ENCODE results near the gene E2F2. TPM values are rescaled to one million over a fixed set of nuclear protein-coding genes. Genes with fewer than 3 reads are reported as not detected.

The E2F2 gene
- total and polyA plus RNA-seq, 7 experiments from 2014 or later: 0.14 to 65.7 (median 2.5) TPM; not detected in 3

DNA sequence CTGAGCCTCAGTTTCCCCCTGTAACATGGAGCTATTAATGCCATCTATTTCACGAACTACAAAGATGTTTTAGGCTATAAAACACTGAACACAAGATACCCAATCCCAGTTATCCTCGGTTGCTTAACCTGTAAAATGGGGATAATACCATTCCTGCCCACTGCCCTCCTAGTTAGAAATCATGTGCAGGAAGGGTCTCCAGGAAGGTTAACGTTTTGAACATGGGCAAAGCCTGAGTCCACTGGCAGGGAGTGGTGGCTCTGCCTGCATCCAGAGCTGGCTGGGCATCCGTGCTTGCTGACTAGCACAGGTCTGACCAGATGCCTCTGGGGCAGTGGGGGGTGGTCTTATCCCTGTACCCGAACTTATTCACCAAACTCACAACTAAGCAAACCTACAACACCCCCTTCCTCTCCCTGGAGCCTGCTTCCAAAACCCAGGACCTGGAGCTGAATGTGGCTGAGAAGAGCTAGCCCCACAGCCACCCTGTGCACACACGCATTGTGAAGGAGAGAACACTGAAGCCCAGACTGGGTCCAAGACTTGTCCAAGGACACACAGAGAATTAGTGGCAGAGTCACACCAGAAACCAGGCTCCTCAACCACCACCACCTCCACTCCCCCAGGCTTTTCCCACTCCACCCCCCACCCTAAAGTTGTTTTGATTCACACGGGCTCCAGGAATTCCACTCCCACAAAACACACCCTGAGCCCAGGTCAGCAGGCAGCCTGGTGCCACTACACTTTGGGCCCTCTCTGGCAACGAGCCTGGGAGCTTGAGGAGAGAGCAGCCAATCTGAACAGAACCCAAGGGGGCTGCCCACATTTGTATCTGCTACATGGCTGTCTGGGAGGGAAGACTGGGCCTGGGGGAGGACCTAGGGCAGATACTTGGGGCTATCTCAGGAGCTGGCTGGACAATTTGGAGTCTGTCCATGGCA, 1.6 kb downstream of the E2F2 start:
- ATAC-seq (no peak), DNase-seq (no peak)
- CTCF ChIA-PET: interaction anchor here (0.7 to 3.1 kb wide), 8 partner anchors 10 to 115 kb away, joined by 4 to 26 read pairs (median 7); no protein-coding TSS in a partner anchor
- Histone ChIP-seq H3K36me3 (ENCODE audit: control insufficient read depth in 2 of 3, insufficient read depth in 3 of 3, low read length in 3 of 3) (no peaks in the 10 kb centered on the region), H3K9me3 (ENCODE audit: control insufficient read depth in 2 of 3, low read length in 3 of 3) (no peaks in the 10 kb centered on the region), H3K27me3 (ENCODE audit: control insufficient read depth in 2 of 2, insufficient read depth in 2 of 2, low read length in 2 of 2) (no peaks in the 10 kb centered on the region), H3K27ac (ENCODE audit: low read depth, low read length) (no peak overlapping the region), H3K4me1 (ENCODE audit: control insufficient read depth in 2 of 2, insufficient read depth in 2 of 2, low read length in 2 of 2) (peaks cover 76 to 86% of the 10 kb centered on the region in 2 donors), H3K4me3 (ENCODE audit: low read length) (peak overlapping the region; percentile 52)
- Mint-ChIP-seq H3K4me3 (peak overlapping the region in 9 of 10 donors; percentile 39 to 96 (median 71)), H3K27me3 (peaks cover 0 to 4% (median 0%) of the 10 kb centered on the region in 5 donors), H3K27ac (peak overlapping the region in 4 of 9 donors; percentile 18 to 96 (median 40)), H3K4me1 (peaks cover 56 to 85% (median 81%) of the 10 kb centered on the region in 7 donors), H3K9me3 (no peaks in the 10 kb centered on the region), H3K36me3 (peaks cover 0 to 18% (median 0%) of the 10 kb centered on the region in 5 donors)
- intact Hi-C loops (cut with micrococcal nuclease): loop anchor here (2.0 to 10.0 kb wide), 6 partner anchors 25 to 185 kb away; partner anchors contain the start of genes HNRNPR (in 2 of the 2), ZNF436 (in 2 of the 2), ID3 (in 1 of the 2) and TCEA3 (in 1 of the 2)
- POLR2A ChIA-PET: interaction anchor here (0.5 to 1.7 kb wide), 6 partner anchors 19 to 102 kb away, joined by 3 to 6 read pairs (median 4); no protein-coding TSS in a partner anchor

DNA sequence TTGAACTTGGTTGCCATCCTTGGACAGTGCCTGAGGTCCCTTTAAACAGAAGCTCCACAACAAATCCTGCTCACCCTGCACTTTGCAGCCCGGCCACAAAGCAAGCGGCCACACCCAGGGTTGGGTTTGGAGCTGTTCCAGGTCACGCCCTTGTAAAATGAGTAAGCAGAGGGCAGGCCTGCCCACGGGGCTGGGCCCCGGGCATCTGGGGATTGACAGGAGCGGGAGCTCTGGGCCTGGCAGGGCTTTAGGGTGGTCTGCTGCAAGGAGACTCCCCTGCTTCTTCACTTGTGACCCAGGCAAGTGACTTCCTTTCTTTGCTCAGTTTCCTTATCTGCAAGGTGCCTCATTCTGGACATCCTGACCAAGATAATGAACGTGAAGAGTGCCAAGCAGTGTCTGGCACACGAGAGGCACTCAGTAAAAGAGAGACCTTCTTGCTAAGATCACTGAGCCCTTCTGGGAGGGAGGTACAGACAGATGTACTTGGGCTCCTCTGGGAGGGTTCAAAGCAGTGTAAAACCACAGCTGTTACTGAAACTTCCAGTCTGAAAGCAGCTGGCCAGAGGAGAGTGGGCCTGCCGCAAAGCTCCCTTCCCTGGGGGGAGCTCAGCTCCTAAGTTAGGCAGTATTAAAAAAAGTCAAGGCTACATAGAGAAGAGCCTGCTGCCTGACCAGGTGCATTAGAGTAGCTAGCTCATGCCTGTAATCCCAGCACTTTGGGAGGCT, 2.6 kb downstream of the E2F2 start:
- Histone ChIP-seq H3K4me3 (ENCODE audit: low read length) (peak overlapping the region; percentile 41), H3K27ac (ENCODE audit: low read depth, low read length) (no peak overlapping the region), H3K4me1 (ENCODE audit: control insufficient read depth in 2 of 2, insufficient read depth in 2 of 2, low read length in 2 of 2) (peaks cover 82 to 86% of the 10 kb centered on the region in 2 donors), H3K27me3 (ENCODE audit: control insufficient read depth in 2 of 2, insufficient read depth in 2 of 2, low read length in 2 of 2) (no peaks in the 10 kb centered on the region), H3K9me3 (ENCODE audit: control insufficient read depth in 2 of 3, low read length in 3 of 3) (no peaks in the 10 kb centered on the region), H3K36me3 (ENCODE audit: control insufficient read depth in 2 of 3, insufficient read depth in 3 of 3, low read length in 3 of 3) (no peaks in the 10 kb centered on the region)
- Mint-ChIP-seq H3K36me3 (peaks cover 0 to 19% (median 0%) of the 10 kb centered on the region in 5 donors), H3K4me3 (peak overlapping the region; percentile 45 to 96 (median 68)), H3K9me3 (no peaks in the 10 kb centered on the region), H3K4me1 (peaks cover 54 to 92% (median 87%) of the 10 kb centered on the region in 7 donors), H3K27ac (peak overlapping the region in 8 of 9 donors; percentile 25 to 96 (median 47)), H3K27me3 (peaks cover 0 to 4% (median 0%) of the 10 kb centered on the region in 5 donors)
- peak; percentile 74 for ATAC-seq
- intact Hi-C loops (cut with micrococcal nuclease): no loop called here
- DNase-seq: peak; percentile 23 to 72 (median 56)
- ChIA-PET POLR2A (interaction anchor here (0.8 to 1.8 kb wide), 6 partner anchors 20 to 184 kb away, joined by 3 to 6 read pairs (median 4); partner anchors contain the start of gene HNRNPR), CTCF (interaction anchor here (0.7 to 3.1 kb wide), 14 partner anchors 8 to 112 kb away, joined by 3 to 26 read pairs (median 6); no protein-coding TSS in a partner anchor)

GRCh38 chr1:23527900-23528249, 3.2 kb downstream of the E2F2 start:
- no peaks in the 10 kb centered on the region for H3K36me3 ChIP-seq (ENCODE audit: control insufficient read depth in 2 of 3, insufficient read depth in 3 of 3, low read length in 3 of 3)
- Mint-ChIP-seq H3K4me1 (peaks cover 49 to 88% (median 82%) of the 10 kb centered on the region in 7 donors), H3K27me3 (peaks cover 0 to 4% (median 0%) of the 10 kb centered on the region in 5 donors), H3K9me3 (no peaks in the 10 kb centered on the region), H3K4me3 (peak overlapping the region; percentile 45 to 96 (median 68)), H3K36me3 (peaks cover 0 to 20% (median 0%) of the 10 kb centered on the region in 5 donors), H3K27ac (peak overlapping the region in 5 of 9 donors; percentile 17 to 96 (median 65))
- no peak overlapping the region for H3K27ac ChIP-seq (ENCODE audit: low read depth, low read length)
- H3K4me3 ChIP-seq (ENCODE audit: low read length): peak overlapping the region; percentile 41
- DNase-seq (no peak), ATAC-seq (peak; percentile 22)
- intact Hi-C loops (cut with micrococcal nuclease): no loop called here
- CTCF ChIA-PET: interaction anchor here (0.8 to 3.1 kb wide), 12 partner anchors 9 to 112 kb away, joined by 3 to 26 read pairs (median 5); no protein-coding TSS in a partner anchor
- no peaks in the 10 kb centered on the region for H3K27me3 ChIP-seq (ENCODE audit: control insufficient read depth in 2 of 2, insufficient read depth in 2 of 2, low read length in 2 of 2)
- POLR2A ChIA-PET: interaction anchor here (0.7 to 1.8 kb wide), 7 partner anchors 20 to 184 kb away, joined by 3 to 6 read pairs (median 4); partner anchors contain the start of gene HNRNPR
- H3K4me1 ChIP-seq (ENCODE audit: control insufficient read depth in 2 of 2, insufficient read depth in 2 of 2, low read length in 2 of 2): peaks cover 79 to 81% of the 10 kb centered on the region in 2 donors
- no peaks in the 10 kb centered on the region for H3K9me3 ChIP-seq (ENCODE audit: control insufficient read depth in 2 of 3, low read length in 3 of 3)

DNA sequence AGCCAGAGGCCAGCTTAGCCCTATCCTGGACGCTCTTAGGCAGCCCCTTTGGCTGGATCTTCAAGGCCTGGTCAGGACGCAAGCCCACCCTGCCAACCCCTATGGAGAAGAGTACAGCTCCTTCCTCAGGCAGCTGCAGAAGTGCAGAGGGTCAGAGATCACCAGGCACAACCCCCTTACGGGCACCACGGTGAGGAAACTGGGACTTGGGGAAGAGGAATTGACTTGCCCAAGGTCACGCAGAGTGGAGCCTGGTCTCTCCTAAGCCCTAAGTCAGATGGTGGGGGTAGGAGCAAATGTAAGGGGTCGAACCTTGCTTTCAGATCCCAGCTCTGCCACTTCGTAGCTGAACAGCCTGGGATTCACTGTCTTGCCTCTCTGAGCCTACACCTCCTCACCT, 3.7 kb downstream of the E2F2 start:
- Histone ChIP-seq H3K4me3 (ENCODE audit: low read length) (peak overlapping the region; percentile 41), H3K36me3 (ENCODE audit: control insufficient read depth in 2 of 3, insufficient read depth in 3 of 3, low read length in 3 of 3) (no peaks in the 10 kb centered on the region), H3K27ac (ENCODE audit: low read depth, low read length) (no peak overlapping the region), H3K9me3 (ENCODE audit: control insufficient read depth in 2 of 3, low read length in 3 of 3) (no peaks in the 10 kb centered on the region), H3K27me3 (ENCODE audit: control insufficient read depth in 2 of 2, insufficient read depth in 2 of 2, low read length in 2 of 2) (no peaks in the 10 kb centered on the region), H3K4me1 (ENCODE audit: control insufficient read depth in 2 of 2, insufficient read depth in 2 of 2, low read length in 2 of 2) (peaks cover 77 to 79% of the 10 kb centered on the region in 2 donors)
- POLR2A ChIA-PET: interaction anchor here (0.5 to 1.8 kb wide), 4 partner anchors 27 to 94 kb away, joined by 3 to 4 read pairs (median 4); no protein-coding TSS in a partner anchor
- intact Hi-C loops (cut with micrococcal nuclease): no loop called here
- peak overlapping the region in 5 of 9 donors; percentile 44 to 96 (median 67) for H3K27ac Mint-ChIP-seq
- ATAC-seq: no peak
- H3K9me3 Mint-ChIP-seq: no peaks in the 10 kb centered on the region
- H3K4me3 Mint-ChIP-seq: peak overlapping the region in 7 of 10 donors; percentile 52 to 96 (median 74)
- CTCF ChIA-PET: interaction anchor here (1.0 to 3.1 kb wide), 7 partner anchors 13 to 113 kb away, joined by 3 to 26 read pairs (median 5); no protein-coding TSS in a partner anchor
- no peak for DNase-seq
- peaks cover 0 to 4% (median 0%) of the 10 kb centered on the region in 5 donors for H3K27me3 Mint-ChIP-seq
- H3K36me3 Mint-ChIP-seq: peaks cover 0 to 24% (median 0%) of the 10 kb centered on the region in 5 donors
- peaks cover 47 to 89% (median 82%) of the 10 kb centered on the region in 7 donors for H3K4me1 Mint-ChIP-seq

GRCh38 chr1:23526329-23527041, 4.5 kb downstream of the E2F2 start:
- Histone ChIP-seq H3K27ac (ENCODE audit: low read depth, low read length) (no peak overlapping the region), H3K4me3 (ENCODE audit: low read length) (no peak overlapping the region), H3K27me3 (ENCODE audit: control insufficient read depth in 2 of 2, insufficient read depth in 2 of 2, low read length in 2 of 2) (no peaks in the 10 kb centered on the region), H3K4me1 (ENCODE audit: control insufficient read depth in 2 of 2, insufficient read depth in 2 of 2, low read length in 2 of 2) (peaks cover 69 to 72% of the 10 kb centered on the region in 2 donors), H3K36me3 (ENCODE audit: control insufficient read depth in 2 of 3, insufficient read depth in 3 of 3, low read length in 3 of 3) (no peaks in the 10 kb centered on the region), H3K9me3 (ENCODE audit: control insufficient read depth in 2 of 3, low read length in 3 of 3) (no peaks in the 10 kb centered on the region)
- DNase-seq (no peak), ATAC-seq (no peak)
- Mint-ChIP-seq H3K9me3 (no peaks in the 10 kb centered on the region), H3K36me3 (peaks cover 0 to 31% (median 0%) of the 10 kb centered on the region in 5 donors), H3K27me3 (peaks cover 0 to 4% (median 0%) of the 10 kb centered on the region in 5 donors), H3K4me3 (peak overlapping the region; percentile 57 to 96 (median 70)), H3K27ac (peak overlapping the region in 8 of 9 donors; percentile 3 to 96 (median 58)), H3K4me1 (peaks cover 45 to 84% (median 75%) of the 10 kb centered on the region in 7 donors)
- ChIA-PET POLR2A (interaction anchor here (0.7 to 1.8 kb wide), 3 partner anchors 10 to 181 kb away, joined by 3 to 4 read pairs (median 3); no protein-coding TSS in a partner anchor), CTCF (interaction anchor here (0.6 to 3.1 kb wide), 5 partner anchors 13 to 246 kb away, joined by 4 to 26 read pairs (median 13); no protein-coding TSS in a partner anchor)
- intact Hi-C loops (cut with micrococcal nuclease): no loop called here
